Stimulated activated CD8-positive, alpha-beta memory T cell treated with anti-CD3 and anti-CD28 coated beads, Interleukin-12 subunit alpha, Interleukin-12 subunit beta, amount 100 ng/mL, for 24 hours (primary cell): ENCODE data around the gene ANKFN1.

ENCODE experiments used
- DNase-seq: peaks from one replicate; pipeline ENCODE4 v3.0.0-alpha.2; 2020; ENCODE audit errors: extremely low read depth

The ANKFN1 gene

DNA sequence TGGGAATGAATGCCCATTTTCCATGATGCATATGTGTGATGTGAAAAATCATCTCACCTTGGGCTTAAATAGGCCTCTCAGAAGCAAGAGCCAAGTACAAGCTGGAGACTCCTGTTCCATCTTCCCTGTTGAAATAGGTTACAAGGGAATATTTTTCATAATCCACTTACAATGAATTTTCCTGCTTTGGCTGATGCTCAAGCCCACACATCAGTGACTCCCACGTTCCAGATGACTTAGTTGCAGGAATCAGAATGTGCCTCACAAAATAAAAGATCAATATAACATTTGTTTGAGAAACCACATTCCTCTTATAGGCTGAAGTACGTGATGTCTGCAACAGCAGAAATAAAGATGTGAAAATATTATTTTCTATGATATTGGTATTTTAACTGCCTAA is 24.1 kb downstream of the ANKFN1 start:
- DNase-seq = no peak

DNA sequence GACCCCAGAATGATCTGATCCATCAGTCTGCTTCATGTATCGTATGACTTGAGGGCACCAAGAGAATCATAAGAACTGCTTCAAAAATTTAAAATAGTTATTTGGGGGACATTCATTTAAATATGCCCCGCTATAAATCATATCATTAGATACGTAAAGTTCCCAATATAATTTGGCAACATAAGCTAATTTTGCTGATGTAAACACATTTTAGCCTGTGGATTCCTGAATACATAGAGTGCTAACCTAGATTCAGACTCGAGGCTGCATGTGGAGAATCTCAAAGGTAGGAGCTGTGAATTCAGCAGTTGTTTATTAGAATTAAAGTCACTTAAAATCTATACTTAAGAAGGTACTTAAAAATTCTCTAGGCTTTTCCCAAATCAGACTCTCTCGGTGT is 24.9 kb downstream of the ANKFN1 start:
- no peak for DNase-seq

DNA sequence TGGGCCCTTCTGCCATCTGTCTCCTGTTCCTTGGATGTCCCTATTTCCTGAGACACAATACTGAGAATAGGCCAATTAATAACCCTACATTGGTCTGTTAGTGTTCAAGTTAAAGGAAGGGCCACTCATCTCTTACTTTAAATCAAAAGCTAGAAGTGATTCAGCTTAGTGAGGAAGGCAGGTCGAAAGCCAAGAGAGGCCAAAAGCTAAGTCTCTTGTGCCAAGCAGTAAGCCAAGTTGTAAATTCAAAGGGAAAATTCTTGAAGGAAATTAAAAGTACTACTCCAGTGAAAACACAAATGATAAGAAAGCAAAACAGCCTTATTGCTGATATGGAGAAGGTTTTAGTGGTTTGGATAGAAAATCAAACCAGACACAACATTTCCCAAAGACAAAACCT is 28.8 kb downstream of the ANKFN1 start:
- no peak for DNase-seq

GRCh38 chr17:56184650-56185049 is 31.4 kb downstream of the ANKFN1 start:
- DNase-seq = no peak

GRCh38 chr17:56185491-56186221 is 32.4 kb downstream of the ANKFN1 start:
- DNase-seq = no peak

- DNase-seq = no peak
Measured at GRCh38 chr17:56186222-56186786, 33.0 kb downstream of the ANKFN1 start.

DNA sequence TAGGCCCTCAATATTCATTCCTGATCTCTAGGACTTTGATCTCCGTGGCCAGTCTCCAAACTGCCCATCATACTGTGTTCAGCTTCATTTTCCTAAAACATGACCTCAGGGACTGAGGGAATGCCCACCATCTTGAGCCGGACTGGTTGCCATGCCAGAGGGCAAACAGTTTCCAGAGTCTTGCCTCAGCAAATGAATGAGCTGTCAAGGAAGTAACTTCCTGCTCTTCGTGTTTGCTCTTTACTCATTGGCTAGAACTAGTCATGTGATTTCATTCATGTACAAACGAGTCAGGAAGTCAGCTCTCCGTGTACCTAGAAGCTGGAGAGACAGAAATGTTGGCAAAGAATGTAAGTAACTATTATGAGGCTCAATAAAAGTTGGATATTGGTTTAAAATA is 50.2 kb downstream of the ANKFN1 start:
- no peak for DNase-seq

GRCh38 chr17:56206351-56206750 is 53.1 kb downstream of the ANKFN1 start:
- no peak for DNase-seq

DNA sequence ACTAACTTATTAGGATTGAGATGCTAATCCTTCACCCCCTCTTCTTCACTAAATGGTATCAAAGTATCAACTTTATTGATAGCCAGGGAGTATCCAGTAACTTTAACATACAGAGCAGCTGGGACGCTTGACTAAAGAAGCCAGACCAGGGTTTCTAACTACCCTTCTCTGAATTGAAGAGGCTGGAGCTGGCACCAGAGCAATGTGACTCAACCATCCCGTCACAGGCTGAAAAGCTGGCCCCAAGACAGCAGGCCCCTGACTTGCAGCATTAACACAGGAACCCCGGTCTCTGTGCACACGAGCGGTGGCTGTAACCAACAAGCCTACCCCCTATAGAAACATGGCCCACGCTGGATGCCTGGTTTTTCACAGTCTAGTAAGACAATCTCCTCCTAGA is 59.8 kb downstream of the ANKFN1 start:
- no peak for DNase-seq

DNA sequence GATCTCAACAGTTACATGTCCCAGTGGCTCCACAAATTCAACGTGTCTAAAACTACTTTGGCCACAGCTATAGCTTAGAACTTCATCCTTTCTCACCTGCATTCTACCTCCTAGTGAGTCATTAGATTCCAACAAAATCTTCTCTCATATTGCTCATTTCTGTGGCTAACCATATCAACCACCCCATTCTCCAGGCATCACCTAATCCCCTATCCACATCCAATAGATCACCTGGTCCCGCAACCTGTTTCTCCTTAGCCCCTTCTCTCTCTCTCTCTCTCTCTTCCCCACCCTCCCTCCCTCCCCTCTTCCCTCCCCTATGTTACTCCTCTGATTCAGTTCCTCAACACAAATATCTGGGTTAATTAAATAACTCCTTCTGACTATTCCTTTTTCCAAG is 64.6 kb downstream of the ANKFN1 start:
- DNase-seq = no peak

DNA sequence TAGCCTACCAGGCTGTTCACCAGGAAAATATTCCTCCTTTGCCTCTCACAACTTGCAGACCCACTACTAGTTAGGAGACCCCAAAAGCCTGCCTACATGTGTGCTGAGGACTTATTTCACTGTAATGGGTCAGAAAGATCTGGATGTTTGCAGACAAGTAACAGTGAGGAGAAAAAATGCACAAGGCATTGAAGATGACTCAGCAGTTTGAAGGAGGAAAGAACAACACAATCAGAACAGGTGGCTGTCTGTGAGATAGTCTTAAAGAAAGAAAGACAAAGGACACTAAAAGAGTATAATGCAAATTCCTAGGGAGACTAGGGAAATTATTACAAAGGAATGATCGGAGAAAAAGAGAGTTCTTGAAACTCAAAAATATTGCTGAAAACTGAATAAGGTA is 69.0 kb downstream of the ANKFN1 start:
- no peak for DNase-seq

GRCh38 chr17:56230660-56231059 is 77.4 kb downstream of the ANKFN1 start:
- DNase-seq = no peak

GRCh38 chr17:56231252-56231651 is 78.0 kb downstream of the ANKFN1 start:
- no peak for DNase-seq

DNA sequence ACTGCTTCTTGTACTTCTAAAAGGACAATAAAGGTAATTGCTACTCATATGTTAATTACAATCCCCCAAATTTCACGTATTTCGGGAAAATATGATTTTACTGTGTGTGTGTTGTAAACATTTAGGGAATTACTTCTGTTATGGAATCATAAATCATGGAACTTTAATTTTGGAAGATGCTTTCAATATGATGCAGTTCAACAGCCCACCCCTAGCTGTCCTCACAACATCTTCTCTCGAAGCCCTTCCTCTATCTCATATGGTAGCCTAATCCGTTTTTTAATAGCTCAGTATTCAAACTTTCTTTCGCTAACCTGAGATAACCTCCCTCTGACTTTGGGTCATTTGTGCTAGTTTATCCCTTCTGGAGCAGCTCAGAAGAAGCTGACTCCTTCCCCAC is 78.4 kb downstream of the ANKFN1 start:
- no peak for DNase-seq

DNA sequence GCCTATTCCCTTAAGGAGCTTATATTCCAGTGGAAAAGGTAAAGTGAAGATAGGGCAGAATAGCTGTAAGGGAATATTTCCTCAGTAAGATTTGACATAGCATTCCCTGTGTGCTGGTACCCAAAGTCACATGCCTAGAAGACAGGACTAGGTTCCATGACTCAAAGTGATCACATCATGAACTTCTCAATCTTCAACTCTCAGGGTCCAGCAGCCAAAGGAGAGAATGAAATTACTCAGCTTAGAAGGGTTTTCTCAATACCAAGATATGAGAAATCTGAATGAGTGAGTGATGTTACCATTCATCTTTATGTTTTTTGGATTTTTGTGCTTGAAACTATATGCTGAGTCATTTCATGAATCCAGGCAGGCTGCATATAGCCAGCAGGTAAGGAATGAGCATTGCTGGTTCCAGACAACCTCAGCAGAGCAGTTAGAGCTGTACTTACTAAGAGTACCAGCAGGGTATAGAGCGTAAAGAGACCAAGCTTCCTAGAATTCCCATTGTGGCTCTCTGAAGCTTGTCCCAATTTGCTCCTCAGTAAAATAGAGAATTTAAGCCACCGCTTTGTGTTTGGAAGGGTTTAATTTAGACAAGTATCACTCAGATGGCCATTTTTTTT is 91.1 kb downstream of the ANKFN1 start:
- DNase-seq = no peak

DNA sequence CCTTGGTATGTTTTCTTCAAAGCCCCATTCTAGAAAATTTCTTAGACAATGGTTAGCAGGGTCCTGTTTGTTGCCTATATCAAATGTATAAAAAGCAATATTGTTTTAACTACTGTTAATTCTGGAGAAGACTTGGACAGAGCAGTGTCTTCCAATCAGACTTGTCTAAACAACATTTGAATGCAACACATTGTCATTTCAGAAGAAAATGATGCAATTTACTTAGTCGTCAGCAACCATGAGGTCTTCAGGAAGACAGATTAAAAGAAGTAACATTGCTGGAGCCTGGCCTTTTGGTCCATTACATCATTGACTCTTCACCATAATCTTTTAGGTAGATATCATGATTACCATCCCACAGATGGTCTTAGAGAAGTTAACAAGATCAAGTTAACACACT is 94.5 kb downstream of the ANKFN1 start:
- no peak for DNase-seq

DNA sequence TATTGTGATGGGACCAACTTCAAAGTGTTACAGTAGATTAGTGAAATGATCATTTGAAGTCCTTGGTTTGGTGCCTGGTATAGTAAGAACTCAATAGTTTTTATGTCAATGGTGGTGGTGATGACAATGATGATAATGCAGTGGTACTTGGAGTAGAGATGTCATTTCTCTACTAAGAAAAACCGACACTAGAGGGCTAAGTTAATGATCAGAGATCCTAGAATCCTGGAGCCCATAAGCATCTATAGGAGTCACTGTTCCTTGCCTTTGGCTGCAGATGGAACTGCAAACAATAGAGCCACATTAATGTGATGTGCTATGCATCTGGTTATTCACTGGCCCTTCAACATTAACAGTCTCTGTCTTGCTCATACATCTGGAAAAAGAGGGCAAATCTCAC is 103.8 kb downstream of the ANKFN1 start:
- DNase-seq = no peak

DNA sequence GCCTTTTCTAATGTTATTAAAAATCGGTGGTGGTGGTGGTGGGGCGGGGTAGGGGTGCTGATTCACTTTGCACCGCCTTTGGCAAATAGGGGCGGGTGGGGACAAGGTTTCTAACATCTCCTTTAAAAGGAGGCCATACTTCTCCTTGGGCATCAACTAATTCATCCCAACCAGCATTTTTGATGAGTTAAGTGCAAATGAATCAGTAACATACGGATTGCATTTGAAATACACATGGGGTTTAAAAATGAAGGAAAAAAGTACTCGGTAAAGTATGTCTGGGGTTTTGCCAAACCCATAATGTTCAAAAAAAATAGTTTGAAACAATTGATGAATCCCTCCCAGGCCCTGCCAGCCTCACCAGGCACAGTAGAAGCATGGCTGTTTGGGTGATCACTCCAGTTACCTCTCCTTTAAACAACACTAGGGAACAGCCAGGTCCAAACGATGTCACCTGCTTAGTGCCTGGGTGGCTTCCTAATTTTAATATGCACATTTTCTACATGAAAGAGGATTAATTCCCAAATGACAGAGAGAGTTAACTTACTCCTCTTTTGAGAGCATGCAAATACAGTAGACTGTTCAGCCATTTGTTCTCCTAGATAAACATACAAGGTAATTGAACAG is 107.2 kb downstream of the ANKFN1 start:
- no peak for DNase-seq

DNA sequence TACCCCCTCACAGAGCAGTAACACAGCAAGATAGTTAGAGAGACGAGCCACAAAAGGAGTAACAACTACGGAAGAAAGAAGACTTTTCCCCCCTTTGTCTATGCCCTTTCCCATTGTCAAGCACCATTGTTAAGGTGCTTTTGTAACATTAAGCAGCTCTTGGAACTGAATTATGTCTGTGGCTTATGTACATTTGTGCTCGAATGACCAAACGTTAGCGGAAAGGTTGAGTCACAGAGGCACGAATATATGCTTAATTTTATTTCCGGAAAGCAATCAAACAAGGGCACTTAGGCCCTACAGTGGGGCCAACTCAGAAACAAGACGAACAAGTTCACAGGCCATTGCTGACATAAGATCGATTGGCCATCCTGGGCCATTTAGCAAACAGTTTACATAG is 109.5 kb downstream of the ANKFN1 start:
- no peak for DNase-seq

DNA sequence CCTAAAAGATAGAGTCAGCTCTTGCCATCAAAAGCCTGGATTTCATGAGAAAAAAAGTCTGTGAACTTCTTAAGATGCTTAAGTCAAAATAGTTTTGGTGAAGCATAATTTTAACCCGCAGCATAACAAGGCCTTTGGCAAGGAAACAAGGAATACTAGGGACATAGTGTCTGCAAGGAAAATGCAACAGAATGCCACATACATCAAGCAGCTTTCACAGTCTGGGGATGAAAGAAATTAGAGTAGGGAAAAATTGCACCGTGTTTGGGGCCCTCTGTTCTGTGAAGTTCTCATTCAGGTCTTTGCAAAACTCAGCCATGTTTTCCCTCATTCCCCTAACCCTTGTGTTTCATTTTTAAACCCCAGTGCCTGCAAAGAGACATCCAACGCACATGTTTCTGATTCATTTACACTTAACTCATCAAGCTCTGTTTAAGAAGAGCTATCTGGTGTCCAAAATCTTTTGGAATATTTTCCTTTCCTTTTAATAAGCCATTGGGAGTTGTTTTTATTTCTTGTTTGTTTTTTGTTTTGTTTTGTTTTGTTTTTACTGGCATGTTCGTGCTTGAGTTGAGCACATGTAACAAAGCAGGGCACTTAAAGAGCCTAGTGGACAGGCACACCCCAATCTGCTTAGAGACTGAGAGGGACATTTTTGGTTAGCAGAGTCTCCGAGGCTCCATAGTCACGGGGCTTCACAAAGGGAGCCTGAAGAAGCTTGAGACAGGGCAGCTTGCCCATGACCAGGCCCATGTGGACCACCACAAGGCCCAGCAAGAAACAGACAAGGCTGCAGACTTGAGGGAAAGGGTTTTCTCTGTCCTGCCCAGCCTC is 116.5 kb downstream of the ANKFN1 start:
- DNase-seq = no peak

DNA sequence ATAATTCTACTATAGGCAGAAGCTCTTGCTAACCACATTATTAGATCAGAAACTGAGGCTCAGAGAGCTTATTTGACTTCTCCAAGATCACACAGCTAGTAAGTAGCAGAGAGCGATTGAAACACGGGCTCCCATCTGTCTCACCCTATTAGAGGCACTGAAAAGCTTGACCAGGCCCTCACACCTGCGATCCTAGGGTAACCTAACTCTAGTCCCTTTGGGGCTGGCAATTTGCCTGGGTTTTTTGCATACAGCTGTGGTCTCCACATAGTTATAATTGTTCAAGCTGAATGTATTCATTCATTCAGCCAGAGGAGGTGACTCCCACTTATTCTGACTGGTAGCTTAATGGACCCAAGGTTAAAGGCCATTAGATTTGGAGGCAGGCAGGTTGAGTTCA is 121.2 kb downstream of the ANKFN1 start:
- DNase-seq = no peak

DNA sequence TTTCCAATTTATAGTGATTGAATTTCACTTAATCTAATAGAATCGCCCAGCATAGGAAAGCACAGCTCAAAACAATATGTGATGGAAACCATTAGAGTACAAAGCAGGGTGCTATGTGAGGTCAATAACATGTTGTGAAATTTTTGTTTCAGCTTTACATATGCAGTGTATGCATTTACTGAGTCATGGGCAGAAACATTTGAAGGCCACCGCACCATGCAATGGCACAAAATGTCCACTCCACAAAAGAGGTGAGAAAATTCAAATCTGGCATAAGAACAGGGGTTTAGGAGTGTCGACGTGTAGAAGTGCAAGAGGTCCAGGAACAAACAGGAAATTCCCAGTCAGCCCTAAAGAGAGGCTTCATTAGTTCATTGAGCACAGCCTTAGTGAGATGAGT is 131.2 kb downstream of the ANKFN1 start:
- no peak for DNase-seq
